Left ventricle myocardium superior (tissue), 1 donor: ENCODE data around the gene DPF3. TPM values are rescaled to one million over a fixed set of nuclear protein-coding genes. Genes with fewer than 3 reads are reported as not detected.

Source experiments
- ATAC-seq: fragments of 200-7000 bp; cut with Tn5 transposase; one replicate; pipeline ENCODE4 v1.9.1; 2020; ENCODE audit warnings: mild to moderate bottlenecking, moderate library complexity
- DNase-seq: peaks from one replicate; pipeline ENCODE4 v3.0.0-alpha.2; 2020
- intact Hi-C: fragments of 100-400 bp; cut with micrococcal nuclease; formaldehyde crosslinking; loops from one replicate; pipeline ENCODE4 v1.11.0; 2022
- total RNA-seq: library from RNA; stranded (reverse); fragmentation: NEBNext Ultra II Directional; extraction: Animal tissue kit (Norgen Biotek cat#: 25700); gene quantifications from one replicate; pipeline ENCODE4 v1.2.1, GENCODE V29; 2021
- donor health status: DM: no; HTN: yes; CAD: no; lungs with severe emphysema.

The DPF3 gene
- total RNA-seq, 1 donor from 2014 or later: 28.7 TPM

DNA sequence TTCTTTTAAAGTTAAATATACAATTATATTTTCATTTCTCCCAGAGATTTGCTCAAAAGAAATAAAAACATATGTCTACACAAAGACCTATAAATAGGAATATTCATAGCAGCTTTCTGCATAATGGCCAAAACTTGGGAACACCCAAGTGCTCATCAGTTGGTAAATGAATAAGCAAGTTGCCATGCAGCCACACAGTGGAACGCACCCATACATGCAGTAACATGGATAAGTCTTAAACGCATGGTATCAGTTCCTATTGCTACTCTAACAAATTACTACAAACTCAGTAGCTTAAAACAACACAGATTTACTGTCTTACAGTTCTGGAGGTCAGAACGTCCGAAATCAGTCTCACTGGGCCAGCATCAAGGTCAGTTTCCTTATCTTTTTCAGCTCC lies 78.5 kb downstream of the DPF3 start:
- ATAC-seq (no peak), DNase-seq (no peak)
- intact Hi-C loops: no loop called here

DNA sequence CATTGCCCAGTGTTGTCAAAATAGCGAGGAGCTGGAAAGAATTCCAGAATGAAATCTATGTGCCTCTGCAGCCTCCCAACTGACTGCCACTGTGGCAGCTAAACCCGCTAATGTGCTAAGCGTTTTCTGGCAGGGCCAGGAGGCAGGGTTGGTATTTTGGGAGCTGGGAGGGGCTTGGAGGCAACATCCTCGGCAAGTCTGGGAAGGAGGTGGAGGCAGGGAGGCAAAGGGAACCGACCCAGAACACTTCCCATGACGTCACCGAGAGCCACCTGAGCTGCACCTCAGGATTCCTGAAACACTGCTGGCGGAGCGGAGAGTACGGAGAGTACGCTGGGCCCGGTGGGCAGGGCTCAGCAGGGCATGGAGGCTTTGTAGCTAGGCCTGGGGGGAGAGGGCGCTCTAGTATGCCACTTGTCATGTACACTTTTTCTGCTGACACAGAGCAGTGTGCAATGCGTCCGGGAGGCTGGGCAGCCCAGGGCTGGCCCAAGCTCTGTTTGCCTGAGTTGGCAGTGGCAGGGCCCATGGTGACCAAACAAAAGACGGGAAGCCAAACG lies 81.5 kb downstream of the DPF3 start:
- DNase-seq (peak; percentile 87), ATAC-seq (peak; percentile 89)
- intact Hi-C loops: no loop called here

DNA sequence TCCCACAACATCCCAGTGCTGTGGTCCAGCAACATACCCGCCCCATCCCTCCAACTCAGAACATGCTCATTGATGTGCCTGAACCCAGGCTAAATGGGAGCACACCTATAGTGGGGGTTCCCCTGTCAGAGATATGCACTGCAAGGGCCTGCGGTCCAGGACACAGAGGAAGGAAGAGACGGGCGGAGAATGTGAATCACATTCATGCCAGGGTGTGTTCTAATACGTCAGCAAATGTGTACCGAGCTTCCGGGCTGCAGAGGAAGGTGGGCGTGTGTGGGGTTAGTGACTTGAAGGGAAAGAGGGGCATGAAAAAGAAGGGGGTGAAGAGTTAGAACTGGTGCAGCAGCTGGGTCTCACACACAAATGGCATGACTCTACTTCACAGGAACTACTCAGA lies 83.7 kb downstream of the DPF3 start:
- ATAC-seq (no peak), DNase-seq (no peak)
- intact Hi-C loops: no loop called here

DNA sequence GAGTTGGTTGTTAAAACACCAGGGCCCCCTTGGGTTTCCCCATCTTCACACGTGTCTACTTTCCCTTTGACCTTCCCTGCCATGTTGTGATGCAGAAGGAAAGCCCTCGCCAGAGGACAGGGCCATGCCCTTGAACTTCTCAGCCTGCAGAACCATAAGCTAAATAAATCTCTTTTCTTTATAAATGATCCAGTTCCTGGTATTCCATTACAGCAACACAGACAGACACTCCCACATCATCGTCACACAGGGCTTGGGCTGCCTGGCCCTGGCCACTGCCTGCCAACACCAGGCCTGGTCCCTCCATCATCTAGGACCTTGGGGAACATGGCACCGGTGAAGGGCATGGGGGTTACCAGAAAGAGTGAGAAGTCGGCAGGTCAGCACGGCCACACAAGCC lies 84.8 kb downstream of the DPF3 start:
- ATAC-seq (no peak), DNase-seq (no peak)
- intact Hi-C loops: no loop called here

DNA sequence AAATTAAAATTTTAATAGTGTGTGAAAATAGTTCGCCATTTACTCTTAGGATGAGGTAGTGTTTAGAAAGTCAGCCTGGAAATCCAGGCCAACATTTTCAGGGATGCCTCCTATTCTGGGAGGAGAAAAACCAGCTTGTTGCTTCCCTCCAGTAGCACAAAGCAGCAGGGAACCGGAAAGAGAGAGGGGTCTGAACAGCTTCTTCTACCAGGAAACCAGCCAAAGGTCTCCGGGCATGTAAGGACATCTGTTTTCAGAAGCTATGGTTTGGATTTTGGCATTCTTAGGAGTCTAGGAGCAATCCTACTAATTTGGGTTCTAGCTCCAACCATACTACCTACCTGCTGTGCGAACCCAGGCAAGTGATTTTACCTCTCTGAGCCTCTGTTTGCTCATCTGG lies 85.3 kb downstream of the DPF3 start:
- no peak for ATAC-seq
- intact Hi-C loops: no loop called here
- DNase-seq: no peak

DNA sequence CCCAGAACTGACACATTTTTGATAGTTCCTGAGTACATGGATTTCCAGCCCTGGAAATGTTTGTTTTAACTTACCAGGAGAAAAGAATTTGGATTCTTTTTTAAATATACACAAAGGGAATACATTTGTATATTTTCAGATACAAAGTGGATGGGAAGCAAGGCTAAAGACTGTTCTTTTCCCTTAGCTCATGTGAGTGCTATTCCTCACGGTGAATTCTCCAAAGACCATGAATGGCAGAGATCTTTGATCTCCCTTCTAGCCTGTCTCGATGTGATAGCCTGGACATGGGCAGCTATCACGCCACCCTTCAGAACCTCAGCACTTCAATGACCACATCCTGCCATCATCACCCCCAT lies 91.3 kb downstream of the DPF3 start:
- ATAC-seq (no peak), DNase-seq (no peak)
- intact Hi-C loops: no loop called here

DNA sequence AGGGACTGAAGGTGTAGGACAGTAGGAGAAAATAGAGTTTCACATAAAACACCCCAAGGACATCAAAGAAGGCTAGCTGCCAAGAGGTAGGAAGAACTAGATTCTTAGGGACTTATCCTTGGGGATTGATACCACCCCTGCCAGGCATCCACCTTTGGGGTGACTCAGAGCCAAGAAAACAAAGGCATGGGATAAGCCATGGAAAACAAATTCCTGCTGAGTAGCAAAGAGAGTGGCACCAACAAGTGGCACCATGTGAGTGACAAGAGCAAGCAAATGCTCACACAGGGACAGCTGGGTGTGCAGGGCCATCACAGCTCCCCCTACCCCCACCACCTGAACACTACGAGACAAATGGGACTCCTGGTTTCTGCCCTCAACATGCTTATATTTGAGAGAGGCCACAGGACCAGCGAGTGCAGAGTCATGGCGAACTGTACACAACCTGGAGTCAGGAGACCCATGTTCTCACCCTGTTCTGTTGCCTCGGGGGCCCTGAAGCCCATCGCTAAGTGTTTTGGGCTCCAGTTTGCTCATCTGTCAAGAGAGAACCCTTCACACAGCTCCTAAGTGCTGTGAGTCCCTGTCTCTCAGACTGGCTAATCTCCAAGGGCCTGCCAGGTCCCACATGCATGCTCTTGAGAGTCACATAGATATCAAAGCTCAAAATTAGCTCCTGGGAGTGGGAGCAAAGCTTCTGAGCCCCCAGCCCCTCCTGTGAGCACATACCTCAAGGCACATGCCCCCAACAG lies 91.9 kb downstream of the DPF3 start:
- ATAC-seq (peak; percentile 73), DNase-seq (no peak)
- intact Hi-C loops: no loop called here

DNA sequence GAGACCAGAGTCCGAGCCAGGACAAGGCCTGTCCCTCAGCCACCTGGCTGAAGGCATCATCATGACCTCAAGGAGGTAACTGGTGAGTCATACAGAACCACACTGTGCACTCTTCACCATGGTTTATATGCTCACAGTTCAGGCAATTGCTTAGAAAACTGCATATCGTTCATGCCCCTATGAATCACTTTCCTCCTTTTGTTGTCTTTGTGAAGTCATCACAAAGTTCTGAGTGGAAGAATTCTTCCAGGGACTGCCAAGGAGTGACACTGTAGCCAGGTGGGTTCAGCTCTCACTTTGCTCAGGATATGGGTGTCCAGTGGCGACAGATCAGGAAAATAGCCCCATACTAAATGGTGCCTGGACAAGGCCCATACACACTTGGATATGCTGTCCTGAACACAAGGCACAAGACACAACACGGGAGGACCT lies 92.5 kb downstream of the DPF3 start:
- peak; percentile 20 for ATAC-seq

DNA sequence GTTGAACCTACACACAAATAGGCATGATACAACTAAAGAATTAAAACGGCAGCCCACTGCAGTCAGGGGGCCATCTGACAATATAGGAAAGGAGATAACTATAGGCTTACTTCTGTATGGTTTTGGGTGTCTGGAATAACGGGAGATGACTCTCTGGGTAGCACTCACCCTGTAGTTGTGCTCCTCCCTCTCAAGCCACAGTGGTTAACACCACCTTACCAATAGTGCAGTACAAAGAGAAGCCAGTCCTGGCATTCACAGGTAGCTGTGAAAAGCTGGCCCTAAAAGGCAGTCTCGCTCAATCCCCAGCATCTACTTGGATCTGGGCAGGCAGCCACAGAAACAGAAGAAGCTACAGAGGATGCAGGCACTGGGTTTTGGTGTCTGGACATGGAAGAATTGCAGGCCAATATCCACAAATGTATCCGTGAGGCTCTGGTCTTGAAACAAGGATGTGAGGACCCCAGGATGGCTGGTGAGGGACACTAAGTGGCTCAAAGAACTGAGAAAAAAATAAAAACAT lies 93.0 kb downstream of the DPF3 start:
- ATAC-seq (no peak), DNase-seq (no peak)
- intact Hi-C loops: no loop called here

More for the DNA sequence above, 92.5 kb downstream of the DPF3 start:
- intact Hi-C loops: no loop called here
- DNase-seq: no peak

DNA sequence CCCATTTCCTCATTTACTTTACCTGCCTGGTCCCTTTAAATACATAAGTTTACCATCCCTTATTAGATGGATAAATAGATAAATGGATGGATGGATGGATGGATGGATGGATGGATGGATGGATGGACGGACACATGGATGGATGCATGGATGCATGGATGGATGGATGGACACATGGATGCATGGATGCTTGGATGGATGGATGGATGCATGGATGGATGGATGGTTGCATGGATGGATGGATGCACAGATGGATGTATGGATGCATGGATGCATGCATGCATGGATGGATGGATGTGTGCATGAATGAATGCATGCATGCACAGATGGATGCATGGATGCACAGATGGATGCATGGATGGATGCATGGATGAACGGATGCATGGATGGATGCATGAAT lies 93.6 kb downstream of the DPF3 start:
- DNase-seq: no peak
- intact Hi-C loops: no loop called here
- no peak for ATAC-seq

DNA sequence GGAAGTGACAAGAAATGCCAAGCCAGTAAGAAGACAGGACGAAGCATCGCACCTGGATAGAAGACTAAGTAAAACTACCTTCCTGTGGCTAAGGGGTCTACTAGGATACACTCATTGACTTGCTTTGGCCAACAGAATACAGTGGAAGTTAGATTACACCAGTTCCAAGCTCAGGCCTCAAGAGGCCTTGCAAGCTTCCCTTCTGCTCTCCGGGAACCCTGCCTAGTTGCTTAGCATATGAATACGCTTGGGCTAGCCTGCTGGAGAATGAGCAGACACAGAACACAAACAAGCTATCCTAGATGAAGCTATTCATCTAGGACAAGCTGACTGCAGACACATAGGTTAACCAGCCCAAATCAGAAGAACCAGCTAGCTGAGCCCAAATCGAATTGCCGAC lies 97.0 kb downstream of the DPF3 start:
- intact Hi-C loops: no loop called here
- no peak for DNase-seq
- no peak for ATAC-seq

DNA sequence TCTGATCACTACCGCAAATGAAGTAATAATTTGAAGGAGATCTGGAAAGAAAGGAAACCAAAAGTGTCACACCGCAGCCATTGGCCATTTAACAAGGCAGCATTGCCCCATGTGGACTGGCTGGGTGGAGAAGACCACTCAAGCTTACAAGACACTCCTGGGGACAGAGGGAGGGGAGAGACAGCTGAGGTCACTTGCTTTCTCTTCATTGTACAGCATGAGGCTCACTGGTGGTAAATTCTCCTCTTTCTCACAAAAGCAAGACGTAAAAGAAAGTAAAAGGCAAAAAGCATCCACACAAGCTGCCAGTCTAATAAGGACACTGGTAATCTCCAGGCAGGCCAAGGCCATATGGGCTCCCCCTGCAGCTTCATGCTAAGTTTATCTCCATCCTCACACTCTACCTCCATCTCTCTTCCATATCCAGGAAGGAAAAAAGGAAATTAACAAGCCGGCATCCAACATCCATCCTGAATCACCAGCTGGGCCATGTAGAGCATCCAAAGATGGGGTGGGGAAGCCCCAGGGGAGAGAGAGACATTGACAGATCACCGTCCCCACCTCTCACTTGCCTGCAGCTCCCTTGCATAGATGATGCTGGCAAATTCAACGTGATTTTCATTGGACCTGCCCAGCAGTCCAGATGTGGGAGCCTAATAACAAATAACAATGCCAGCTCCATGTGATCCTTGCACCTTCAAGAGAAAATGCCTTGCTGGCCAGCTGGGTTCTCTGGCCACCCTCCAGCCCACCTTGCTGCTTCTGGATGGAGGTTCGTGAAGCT lies 100.6 kb downstream of the DPF3 start:
- no peak for DNase-seq
- ATAC-seq: no peak
- intact Hi-C loops: no loop called here

DNA sequence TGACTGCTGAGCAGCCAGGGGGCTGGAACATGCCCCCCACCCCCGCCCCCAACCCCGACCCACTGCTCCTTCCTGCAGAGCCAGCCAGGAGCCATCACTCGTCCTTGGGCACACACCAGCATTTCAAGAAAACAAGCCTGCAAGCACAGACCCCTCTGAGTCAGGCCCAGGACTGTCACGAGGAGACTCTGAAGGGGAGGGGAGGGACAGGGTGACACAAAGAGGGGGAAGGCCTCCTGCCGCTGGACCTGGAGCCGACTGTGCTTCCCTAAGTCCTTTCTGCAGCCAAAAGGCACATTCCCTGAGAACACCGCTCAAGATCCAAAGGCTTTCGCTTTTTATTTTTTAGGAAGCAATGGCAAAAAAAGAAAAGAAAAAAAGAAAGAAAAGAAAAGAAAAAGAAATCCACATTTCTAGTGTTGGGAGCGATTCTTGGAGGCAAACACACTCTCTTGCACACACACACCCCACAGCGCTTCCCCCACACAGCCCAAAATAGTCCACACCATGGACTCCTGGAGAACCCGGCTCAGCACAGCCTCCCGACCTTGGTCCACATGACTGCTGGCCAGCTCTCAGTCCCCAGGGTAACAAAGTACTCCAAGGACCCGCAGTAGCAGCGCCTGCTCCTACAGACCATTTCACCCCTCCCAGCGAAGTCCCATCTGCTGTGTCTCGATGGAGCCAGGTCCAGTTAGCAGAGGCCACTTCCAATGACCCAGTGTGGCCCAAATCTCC lies 101.7 kb downstream of the DPF3 start:
- DNase-seq: peak; percentile 79
- intact Hi-C loops: no loop called here
- peak; percentile 90 for ATAC-seq

DNA sequence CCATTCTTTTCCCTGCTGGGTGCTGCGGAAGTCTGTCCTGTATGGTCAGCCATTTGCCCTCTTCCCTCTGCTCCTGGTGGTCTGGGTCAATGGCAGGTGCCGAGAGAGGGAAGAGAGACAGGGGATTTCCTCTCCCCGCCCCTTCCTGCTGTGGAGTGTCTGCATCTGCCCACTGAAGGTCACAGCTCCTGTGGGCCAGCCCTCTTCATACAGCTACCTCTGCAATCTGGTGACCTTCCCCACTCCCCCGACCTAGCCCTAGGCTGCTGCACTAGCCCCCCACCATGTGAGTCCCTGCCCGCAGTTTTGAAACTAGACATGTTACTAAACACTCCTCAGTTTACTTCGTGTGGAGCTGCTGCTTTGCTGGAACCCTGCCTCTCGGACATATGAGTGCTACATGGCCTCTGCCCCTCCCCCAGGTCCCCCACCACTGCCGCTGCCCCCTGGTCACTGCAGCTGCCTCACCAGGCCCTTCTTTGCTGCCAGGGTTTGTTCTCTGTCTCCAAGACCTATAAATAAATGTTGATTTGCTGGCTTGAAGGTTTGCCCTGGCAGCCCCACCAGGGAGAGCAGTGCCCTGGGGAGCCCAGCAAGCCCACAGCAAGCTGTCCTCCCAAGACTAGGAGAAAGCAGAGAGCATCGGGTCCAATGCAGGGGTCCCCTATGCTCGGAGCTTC lies 102.9 kb downstream of the DPF3 start:
- intact Hi-C loops: no loop called here
- peak; percentile 71 for DNase-seq

DNA sequence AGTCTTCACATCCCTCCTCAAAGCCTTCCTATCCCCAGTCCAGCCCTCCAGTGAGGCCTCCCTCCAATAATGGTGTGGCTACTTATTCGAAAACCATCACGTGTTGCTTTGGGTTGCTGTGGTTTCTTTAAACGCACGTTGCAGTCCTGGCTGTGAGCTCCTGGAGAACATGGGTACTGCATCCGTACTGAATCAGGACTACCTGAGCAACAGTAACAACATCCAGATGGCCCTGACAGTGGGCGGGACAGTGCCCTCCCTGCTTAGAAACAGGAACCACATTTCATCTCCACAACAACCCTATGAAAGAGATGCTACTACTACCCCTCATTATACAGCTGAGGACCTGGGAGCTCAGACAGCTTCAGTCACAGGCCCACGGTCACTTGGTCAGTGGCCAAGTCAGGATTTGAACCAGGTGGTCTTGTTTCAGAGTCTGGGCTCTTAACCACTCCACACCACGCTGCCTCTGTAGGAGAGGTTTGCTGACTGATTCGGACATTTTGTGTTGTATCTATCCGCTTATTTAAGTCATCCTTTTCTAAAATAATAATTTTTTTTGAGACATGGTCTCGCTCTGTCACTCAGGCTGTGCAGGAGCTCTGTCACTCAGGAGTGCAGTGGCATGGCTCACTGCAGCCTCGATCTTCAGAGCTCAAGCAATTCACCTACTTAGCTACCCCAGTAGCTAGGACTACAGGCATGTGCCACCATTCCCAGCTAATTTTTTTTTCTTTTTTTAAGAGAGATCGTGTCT lies 104.8 kb downstream of the DPF3 start:
- intact Hi-C loops: no loop called here
- DNase-seq (no peak), ATAC-seq (no peak)

More for the DNA sequence above, 102.9 kb downstream of the DPF3 start:
- ATAC-seq: peak; percentile 78

DNA sequence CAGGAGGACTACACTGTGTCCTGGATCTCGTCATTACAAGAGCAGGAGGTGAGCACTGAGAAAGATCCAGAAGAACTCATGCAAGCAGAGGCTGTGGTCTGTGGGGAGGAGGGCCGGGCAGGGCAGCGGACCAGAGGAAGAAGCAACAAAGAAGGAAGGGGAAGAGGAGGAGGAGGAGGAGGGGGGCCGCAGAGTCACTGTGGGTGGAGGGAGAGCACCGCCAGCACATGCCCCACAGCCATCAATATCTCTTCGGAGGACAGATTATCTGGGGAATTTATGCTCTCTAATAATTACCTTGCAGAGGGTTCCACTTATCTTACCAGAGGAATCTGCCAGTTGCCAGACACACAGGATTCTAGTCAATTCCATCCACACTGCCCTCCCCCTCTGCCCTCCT lies 105.6 kb downstream of the DPF3 start:
- intact Hi-C loops: no loop called here
- no peak for ATAC-seq
- no peak for DNase-seq

DNA sequence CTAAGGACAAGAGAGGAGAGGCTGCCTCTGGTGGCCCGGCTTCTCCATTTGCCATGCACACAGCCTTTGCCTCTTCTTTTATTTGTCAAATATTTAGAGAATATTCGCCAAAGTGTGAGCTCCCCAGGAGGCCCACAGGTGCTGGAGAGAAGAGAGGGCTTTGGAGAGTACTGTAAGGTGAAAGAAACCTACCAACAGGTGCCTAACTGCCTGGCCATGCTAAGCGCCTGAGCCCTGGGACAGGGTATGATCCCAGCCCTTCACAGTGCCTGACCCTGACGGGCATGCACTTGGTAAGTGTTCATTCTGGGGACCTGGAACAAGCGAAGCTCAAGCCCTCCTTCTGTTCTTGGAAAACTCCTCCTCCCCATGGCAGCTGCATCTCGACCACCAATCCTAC lies 106.1 kb downstream of the DPF3 start:
- DNase-seq (no peak), ATAC-seq (no peak)
- intact Hi-C loops: no loop called here
